H1 (cell line): ENCODE results near the gene HOXC5.

ENCODE experiments used
- CEBPB ChIP-seq: IDR thresholded peaks from 2 replicates; pipeline ENCODE4 v1.6.1; 2012; ENCODE audit warnings: low read depth, low read length
- EZH2 ChIP-seq: fragments of 200-600 bp; sonication (generic); IDR thresholded peaks from 2 replicates; pipeline ENCODE4 v1.7.1; 2012; ENCODE audit warnings: low read depth, mild to moderate bottlenecking, moderate library complexity, low read length, inconsistent platforms; ENCODE audit not compliant: severe bottlenecking
- POLR2A ChIP-seq, 2 experiments: IDR thresholded peaks; 1 replicate in 1 of 2; 2 replicates in 1 of 2; pipeline ENCODE4 v1.6.1; 2011; ENCODE audit warnings: low read depth in 2 of 2, low read length in 2 of 2, mild to moderate bottlenecking in 2 of 2; ENCODE audit errors: control extremely low read depth in 1 of 2
- TF ChIP-seq, protein P1 (sequence below), 3 experiments: IDR thresholded peaks; 1 replicate in 2 of 3; 2 replicates in 1 of 3; pipeline versions ENCODE4 v1.5.1 to v1.6.1; 2011; ENCODE audit warnings: low read length in 3 of 3, mild to moderate bottlenecking in 3 of 3, inconsistent platforms in 2 of 3, low read depth in 1 of 3, moderate library complexity in 1 of 3; ENCODE audit not compliant: insufficient read depth in 1 of 3; ENCODE audit errors: control extremely low read depth in 1 of 3
- TF ChIP-seq, protein P2 (sequence below): IDR thresholded peaks from 2 replicates; pipeline ENCODE4 v1.6.1; 2012; ENCODE audit warnings: inconsistent platforms

DNA sequence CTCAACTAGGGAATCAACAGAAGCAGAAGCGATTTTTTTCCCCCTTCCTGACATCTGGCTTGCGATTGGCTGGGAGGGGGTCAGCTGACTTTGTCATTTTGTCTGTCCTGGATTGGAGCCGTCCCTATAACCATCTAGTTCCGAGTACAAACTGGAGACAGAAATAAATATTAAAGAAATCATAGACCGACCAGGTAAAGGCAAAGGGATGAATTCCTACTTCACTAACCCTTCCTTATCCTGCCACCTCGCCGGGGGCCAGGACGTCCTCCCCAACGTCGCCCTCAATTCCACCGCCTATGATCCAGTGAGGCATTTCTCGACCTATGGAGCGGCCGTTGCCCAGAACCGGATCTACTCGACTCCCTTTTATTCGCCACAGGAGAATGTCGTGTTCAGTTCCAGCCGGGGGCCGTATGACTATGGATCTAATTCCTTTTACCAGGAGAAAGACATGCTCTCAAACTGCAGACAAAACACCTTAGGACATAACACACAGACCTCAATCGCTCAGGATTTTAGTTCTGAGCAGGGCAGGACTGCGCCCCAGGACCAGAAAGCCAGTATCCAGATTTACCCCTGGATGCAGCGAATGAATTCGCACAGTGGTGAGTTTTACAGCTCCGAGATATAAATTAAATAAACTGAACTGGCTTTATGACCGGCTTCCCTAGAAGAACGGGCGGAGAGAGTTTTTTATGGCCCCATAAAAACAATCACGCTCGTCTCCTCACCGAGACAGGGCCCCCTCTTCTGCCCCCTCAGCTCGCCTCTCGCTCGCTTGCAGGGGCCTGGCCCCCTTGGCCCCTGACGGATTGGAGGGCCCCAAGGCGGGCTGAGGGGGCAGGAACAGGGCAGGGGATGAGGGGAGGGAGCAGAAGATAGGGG, 4.3 kb upstream of the HOXC5 start, which contains the start of gene HOXC6:
- TF ChIP-seq EZH2: peak; percentile 50
- no peak for TF ChIP-seq POLR2A (IDR thresholded peaks at IDR 0.05; ENCODE audit: control extremely low read depth in 1 of 2, low read depth in 2 of 2, low read length in 2 of 2)
- TF ChIP-seq, protein P1, sequence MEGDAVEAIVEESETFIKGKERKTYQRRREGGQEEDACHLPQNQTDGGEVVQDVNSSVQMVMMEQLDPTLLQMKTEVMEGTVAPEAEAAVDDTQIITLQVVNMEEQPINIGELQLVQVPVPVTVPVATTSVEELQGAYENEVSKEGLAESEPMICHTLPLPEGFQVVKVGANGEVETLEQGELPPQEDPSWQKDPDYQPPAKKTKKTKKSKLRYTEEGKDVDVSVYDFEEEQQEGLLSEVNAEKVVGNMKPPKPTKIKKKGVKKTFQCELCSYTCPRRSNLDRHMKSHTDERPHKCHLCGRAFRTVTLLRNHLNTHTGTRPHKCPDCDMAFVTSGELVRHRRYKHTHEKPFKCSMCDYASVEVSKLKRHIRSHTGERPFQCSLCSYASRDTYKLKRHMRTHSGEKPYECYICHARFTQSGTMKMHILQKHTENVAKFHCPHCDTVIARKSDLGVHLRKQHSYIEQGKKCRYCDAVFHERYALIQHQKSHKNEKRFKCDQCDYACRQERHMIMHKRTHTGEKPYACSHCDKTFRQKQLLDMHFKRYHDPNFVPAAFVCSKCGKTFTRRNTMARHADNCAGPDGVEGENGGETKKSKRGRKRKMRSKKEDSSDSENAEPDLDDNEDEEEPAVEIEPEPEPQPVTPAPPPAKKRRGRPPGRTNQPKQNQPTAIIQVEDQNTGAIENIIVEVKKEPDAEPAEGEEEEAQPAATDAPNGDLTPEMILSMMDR (IDR thresholded peaks at IDR 0.05; ENCODE audit: control extremely low read depth in 1 of 3, insufficient read depth in 1 of 3, low read depth in 1 of 3, low read length in 3 of 3): no peak
- TF ChIP-seq, protein P2, sequence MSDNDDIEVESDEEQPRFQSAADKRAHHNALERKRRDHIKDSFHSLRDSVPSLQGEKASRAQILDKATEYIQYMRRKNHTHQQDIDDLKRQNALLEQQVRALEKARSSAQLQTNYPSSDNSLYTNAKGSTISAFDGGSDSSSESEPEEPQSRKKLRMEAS: no peak
- no peak for TF ChIP-seq CEBPB
